Measurements from ENCODE around the gene PADI3. TPM values are rescaled to one million over a fixed set of nuclear protein-coding genes. Genes with fewer than 3 reads are reported as not detected.

The PADI3 gene
- total and polyA plus RNA-seq, 2 of the 13 experiments (the other 11 are each of a cell fraction or from before 2014, with no cell fraction given): not detected

DNA sequence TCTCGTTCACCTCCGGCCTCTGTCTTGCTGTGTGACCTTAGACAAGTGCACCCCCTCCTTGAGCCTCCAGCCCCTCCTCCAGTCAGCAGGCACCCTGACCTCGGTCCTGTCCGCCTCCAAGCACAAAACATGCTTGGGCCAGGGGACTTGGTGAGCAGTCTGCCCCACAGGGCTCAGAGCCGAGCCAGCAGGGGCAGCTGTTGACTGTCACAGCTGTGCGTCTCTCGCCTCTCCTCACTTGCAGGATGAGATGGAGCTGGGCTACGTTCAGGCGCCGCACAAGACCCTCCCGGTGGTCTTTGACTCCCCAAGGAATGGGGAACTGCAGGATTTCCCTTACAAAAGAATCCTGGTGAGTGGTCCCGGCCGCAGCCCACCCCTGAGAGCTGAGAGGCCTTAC lies 24.2 kb downstream of the PADI3 start:
- POLR2A ChIA-PET: no interaction called here
- 21% methylated on average over 13 of the region's 13 CpGs for WGBS (ENCODE audit: low lambda C conversion rate)
- no peak overlapping the region for H3K9ac ChIP-seq (ENCODE audit: insufficient read depth, low read depth, low read length)
- H3K27ac ChIP-seq (ENCODE audit: extremely low read length, insufficient read depth, low read length): no peak overlapping the region
- in situ Hi-C loops (cut with HindIII; ENCODE audit: extremely low pct_ligation_motif_present, low pct_unique_long_range_greater_than_20kb) (no loop called here), intact Hi-C loops (cut with micrococcal nuclease; ENCODE audit: unreplicated experiment) (no loop called here)
- no peak for FAIRE-seq
- no peak overlapping the region for H3K4me2 ChIP-seq (ENCODE audit: low read depth, low read length)
- no peak overlapping the region for H3K4me3 ChIP-seq (replicated peaks in 1 of 3; ENCODE audit: insufficient read depth in 1 of 3, low read depth in 2 of 3, low read length in 3 of 3)
- H3K36me3 ChIP-seq (replicated peaks in 1 of 2; ENCODE audit: control insufficient read depth in 1 of 2, insufficient read depth in 2 of 2, low read length in 2 of 2): no peaks in the 10 kb centered on the region
- peaks cover 0 to 8% of the 10 kb centered on the region in 2 experiments; a peak in 2 of 5 replicates for H3K27me3 ChIP-seq (ENCODE audit: control insufficient read depth in 1 of 2, insufficient read depth in 2 of 2, low read length in 2 of 2)
- H2AFZ ChIP-seq (ENCODE audit: low read length): no peak overlapping the region
- DNase-seq (ENCODE audit: low spot score): no peak
- H3K79me2 ChIP-seq (ENCODE audit: insufficient read depth, low read length): no peaks in the 10 kb centered on the region
- H3K9me3 ChIP-seq (ENCODE audit: low read length): no peaks in the 10 kb centered on the region
- ATAC-seq: no peak; the same call in 2 of the 3 replicates
- no peaks in the 10 kb centered on the region for H3K4me1 ChIP-seq (ENCODE audit: insufficient read depth, low read length)
- CTCF ChIA-PET (ENCODE audit: low intra/inter-chr PET ratio, low total read pairs): interaction anchor here (2.0 kb wide), 1 partner anchor 147 kb away, joined by 15 read pairs; no protein-coding TSS in a partner anchor
- no TSS peak for BruUV-seq (replicated peaks)
- no peaks in the 10 kb centered on the region for H4K20me1 ChIP-seq (ENCODE audit: insufficient read depth, low read length)
- TF ChIP-seq RERE (CRISPR knock-in tag; IDR thresholded peaks at IDR 0.05; ENCODE audit: low read depth) (no peak), SPEN (CRISPR knock-in tag; IDR thresholded peaks at IDR 0.05; ENCODE audit: low read depth) (no peak), ZNF207 (IDR thresholded peaks at IDR 0.05; ENCODE audit: borderline replicate concordance) (no peak), ZNF441 (CRISPR knock-in tag; IDR thresholded peaks at IDR 0.05; ENCODE audit: borderline replicate concordance) (no peak), ZMYM3 (CRISPR knock-in tag; IDR thresholded peaks at IDR 0.05) (no peak), ZNF646 (CRISPR knock-in tag; IDR thresholded peaks at IDR 0.05) (no peak), RBAK (CRISPR knock-in tag; IDR thresholded peaks at IDR 0.05) (no peak), RAD21 (CRISPR knock-in tag; IDR thresholded peaks at IDR 0.05) (no peak), ZNF557 (CRISPR knock-in tag; IDR thresholded peaks at IDR 0.05) (no peak), SNAPC2 (CRISPR knock-in tag; IDR thresholded peaks at IDR 0.05) (no peak), KDM5B (CRISPR knock-in tag; IDR thresholded peaks at IDR 0.05; ENCODE audit: borderline replicate concordance) (no peak)
- TF ChIP-seq, protein P1, sequence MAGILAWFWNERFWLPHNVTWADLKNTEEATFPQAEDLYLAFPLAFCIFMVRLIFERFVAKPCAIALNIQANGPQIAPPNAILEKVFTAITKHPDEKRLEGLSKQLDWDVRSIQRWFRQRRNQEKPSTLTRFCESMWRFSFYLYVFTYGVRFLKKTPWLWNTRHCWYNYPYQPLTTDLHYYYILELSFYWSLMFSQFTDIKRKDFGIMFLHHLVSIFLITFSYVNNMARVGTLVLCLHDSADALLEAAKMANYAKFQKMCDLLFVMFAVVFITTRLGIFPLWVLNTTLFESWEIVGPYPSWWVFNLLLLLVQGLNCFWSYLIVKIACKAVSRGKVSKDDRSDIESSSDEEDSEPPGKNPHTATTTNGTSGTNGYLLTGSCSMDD (CRISPR knock-in tag; IDR thresholded peaks at IDR 0.05): no peak

Measured in HepG2 (cell line).